NCI-H748 (cell line): ENCODE results near the gene TKT.
"Not testable (repeated sequence)": the region's sequence is repeated elsewhere in the genome, so short reads cannot be mapped to it uniquely, and the experiment has no call there.

Experiments used
- DNase-seq: peaks from one replicate; lab custom pipeline; 2025; ENCODE audit not compliant: unreplicated experiment; lab: John Stamatoyannopoulos, UW

TKT gene

GRCh38 chr3:53255775-53256703, at the start of gene TKT:
TSS of gene TKT (minus strand) at chr3:53256022. CDS start at chr3:53255942, 80 bp downstream.
- DNase-seq, result peak; percentile 81

- DNase-seq, result no peak
These were observed 48.1 kb upstream of the TKT start for GRCh38 chr3:53303957-53304356.

- no peak for DNase-seq
These were observed 47.7 kb upstream of the TKT start for GRCh38 chr3:53303549-53303948.

- DNase-seq, result no peak
These were observed 45.0 kb upstream of the TKT start for GRCh38 chr3:53300826-53301225.

GRCh38 chr3:53299611-53300023, 43.8 kb upstream of the TKT start:
- DNase-seq, result peak; percentile 32

- no peak for DNase-seq
These were observed 39.6 kb upstream of the TKT start for GRCh38 chr3:53295410-53295809.

GRCh38 chr3:53293867-53294266, 38.0 kb upstream of the TKT start:
- DNase-seq, result no peak

GRCh38 chr3:53288214-53288613, 32.4 kb upstream of the TKT start:
- no peak for DNase-seq

GRCh38 chr3:53287131-53287629, 31.4 kb upstream of the TKT start:
- DNase-seq, result no peak

GRCh38 chr3:53286727-53287126, 30.9 kb upstream of the TKT start:
- no peak for DNase-seq

GRCh38 chr3:53282581-53282980, 26.8 kb upstream of the TKT start:
- no peak for DNase-seq

GRCh38 chr3:53278667-53279066, 22.8 kb upstream of the TKT start:
- no peak for DNase-seq

GRCh38 chr3:53274938-53275605, 19.2 kb upstream of the TKT start:
- no peak for DNase-seq

GRCh38 chr3:53273146-53273670, 17.4 kb upstream of the TKT start:
- DNase-seq, result no peak

GRCh38 chr3:53269888-53270880, 14.4 kb upstream of the TKT start:
- DNase-seq, result peak; percentile 78

GRCh38 chr3:53269193-53269592, 13.4 kb upstream of the TKT start:
- not testable (repeated sequence) for DNase-seq

- no peak for DNase-seq
These were observed 11.9 kb upstream of the TKT start for GRCh38 chr3:53267766-53268165.

GRCh38 chr3:53264718-53265117, 8.9 kb upstream of the TKT start:
- DNase-seq, result no peak

GRCh38 chr3:53263907-53264306, 8.1 kb upstream of the TKT start:
- no peak for DNase-seq

GRCh38 chr3:53261712-53262111, 5.9 kb upstream of the TKT start:
- DNase-seq, result no peak
